Measurements from ENCODE around the gene ERI3. TPM values are rescaled to one million over a fixed set of nuclear protein-coding genes. Genes with fewer than 3 reads are reported as not detected.

The ERI3 gene
- total RNA-seq, 1 donor from 2014 or later = 58.3 TPM

DNA sequence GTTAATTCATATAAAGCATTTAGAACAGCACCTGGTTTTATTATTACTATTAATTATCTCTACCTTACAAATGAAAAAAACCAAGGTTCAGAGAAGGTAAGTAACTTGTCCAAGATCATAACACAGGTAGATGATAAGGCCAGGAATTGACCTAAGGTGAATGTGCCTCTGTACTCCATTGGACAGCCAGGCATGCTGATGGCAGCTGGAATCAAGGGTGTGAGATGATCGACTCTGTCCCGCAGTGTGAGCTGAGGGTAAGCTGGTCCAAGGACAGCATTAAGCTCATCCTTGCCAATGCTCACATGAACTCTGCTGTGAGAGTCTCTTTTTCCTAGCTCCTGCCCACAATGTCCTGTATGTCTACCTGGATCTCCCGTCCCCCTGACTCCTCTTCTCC, 83.4 kb downstream of the ERI3 start:
- no peak overlapping the region for H3K9ac ChIP-seq (ENCODE audit: low read length)
- no peak overlapping the region for H3K27ac ChIP-seq (ENCODE audit: low read depth, low read length)
- H2AFZ ChIP-seq (ENCODE audit: low read depth, low read length) = no peak overlapping the region
- no peaks in the 10 kb centered on the region for H3K36me3 ChIP-seq (ENCODE audit: insufficient read depth, low read length)
- Mint-ChIP-seq H3K27ac (ENCODE audit: unreplicated experiment) (no peak overlapping the region), H3K4me3 (ENCODE audit: unreplicated experiment) (no peak overlapping the region), H3K36me3 (ENCODE audit: low read depth, unreplicated experiment) (peaks cover 25% of the 10 kb centered on the region), H3K4me1 (ENCODE audit: low read depth, unreplicated experiment) (no peaks in the 10 kb centered on the region), H3K27me3 (ENCODE audit: low read depth, unreplicated experiment) (no peaks in the 10 kb centered on the region), H3K9me3 (ENCODE audit: unreplicated experiment) (no peaks in the 10 kb centered on the region)
- peaks cover 83% of the 10 kb centered on the region for H4K20me1 ChIP-seq (ENCODE audit: insufficient read depth, low read length)
- no peaks in the 10 kb centered on the region for H3K79me2 ChIP-seq (ENCODE audit: insufficient read depth, low read length)
- DNase-seq (ENCODE audit: low read depth) = no peak
- TF ChIP-seq, protein P1, sequence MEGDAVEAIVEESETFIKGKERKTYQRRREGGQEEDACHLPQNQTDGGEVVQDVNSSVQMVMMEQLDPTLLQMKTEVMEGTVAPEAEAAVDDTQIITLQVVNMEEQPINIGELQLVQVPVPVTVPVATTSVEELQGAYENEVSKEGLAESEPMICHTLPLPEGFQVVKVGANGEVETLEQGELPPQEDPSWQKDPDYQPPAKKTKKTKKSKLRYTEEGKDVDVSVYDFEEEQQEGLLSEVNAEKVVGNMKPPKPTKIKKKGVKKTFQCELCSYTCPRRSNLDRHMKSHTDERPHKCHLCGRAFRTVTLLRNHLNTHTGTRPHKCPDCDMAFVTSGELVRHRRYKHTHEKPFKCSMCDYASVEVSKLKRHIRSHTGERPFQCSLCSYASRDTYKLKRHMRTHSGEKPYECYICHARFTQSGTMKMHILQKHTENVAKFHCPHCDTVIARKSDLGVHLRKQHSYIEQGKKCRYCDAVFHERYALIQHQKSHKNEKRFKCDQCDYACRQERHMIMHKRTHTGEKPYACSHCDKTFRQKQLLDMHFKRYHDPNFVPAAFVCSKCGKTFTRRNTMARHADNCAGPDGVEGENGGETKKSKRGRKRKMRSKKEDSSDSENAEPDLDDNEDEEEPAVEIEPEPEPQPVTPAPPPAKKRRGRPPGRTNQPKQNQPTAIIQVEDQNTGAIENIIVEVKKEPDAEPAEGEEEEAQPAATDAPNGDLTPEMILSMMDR (IDR thresholded peaks at IDR 0.05; ENCODE audit: insufficient read depth, low read depth, low read length) = no peak
- no peak for TF ChIP-seq EZH2 (IDR thresholded peaks at IDR 0.05; ENCODE audit: insufficient read depth, low read length)
- peaks cover 3% of the 10 kb centered on the region for H3K4me1 ChIP-seq (ENCODE audit: insufficient read depth, low read length)
- no peaks in the 10 kb centered on the region for H3K9me3 ChIP-seq (ENCODE audit: insufficient read depth, low read depth, low read length)
- no peak overlapping the region for H3K4me2 ChIP-seq (ENCODE audit: low read length)
- no peaks in the 10 kb centered on the region for H3K27me3 ChIP-seq (ENCODE audit: insufficient read depth, low read length)
- FAIRE-seq = no peak
- H3K4me3 ChIP-seq (ENCODE audit: insufficient read depth, low read depth, low read length) = no peak overlapping the region

DNA sequence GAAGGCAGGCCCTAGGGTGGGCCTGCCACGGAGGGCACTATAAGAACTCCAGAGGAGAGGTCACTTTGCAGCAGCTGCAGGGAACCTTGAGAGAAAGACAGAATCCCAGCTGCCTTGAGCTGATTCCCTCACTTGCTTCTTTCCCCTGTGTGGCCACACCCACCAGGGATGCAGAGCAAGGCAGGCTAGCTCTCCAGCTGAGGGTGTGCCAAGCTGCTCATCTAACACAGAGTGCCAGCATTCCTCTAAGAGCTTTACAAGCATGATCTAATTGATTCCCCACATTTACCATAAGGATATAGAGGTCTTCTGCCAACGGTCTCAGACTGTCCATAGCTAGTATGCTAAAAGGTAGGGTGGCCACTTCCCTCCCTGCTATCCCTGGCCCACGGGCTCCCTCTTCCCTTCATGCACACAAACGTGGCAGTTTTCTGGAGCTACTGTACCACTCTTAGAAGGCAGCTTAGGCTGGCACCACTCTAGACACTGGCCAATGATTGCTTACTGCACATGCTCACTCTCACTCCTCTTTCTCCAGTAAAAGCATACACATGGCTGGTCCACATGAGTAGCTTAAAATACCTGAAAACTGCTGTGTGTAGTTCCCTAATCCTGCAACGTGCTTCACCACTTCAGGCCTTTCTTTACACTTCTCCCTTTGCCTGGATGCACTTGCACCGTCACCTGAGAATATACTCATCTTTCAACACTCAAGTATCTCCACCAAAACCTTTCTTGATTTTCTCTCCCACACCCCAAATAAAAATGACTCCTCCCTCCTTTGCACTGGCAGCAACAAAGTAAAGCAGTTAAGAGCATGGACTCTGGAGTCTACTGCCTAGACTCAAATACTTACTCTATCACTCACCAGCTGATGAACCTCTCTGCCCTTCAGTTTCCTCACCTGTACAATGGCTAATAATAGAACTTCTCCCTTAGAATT, 84.1 kb downstream of the ERI3 start:
- TF ChIP-seq, protein P1 (IDR thresholded peaks at IDR 0.05; ENCODE audit: insufficient read depth, low read depth, low read length) = no peak
- TF ChIP-seq EZH2 (IDR thresholded peaks at IDR 0.05; ENCODE audit: insufficient read depth, low read length) = no peak
- no peak for DNase-seq (ENCODE audit: low read depth)

DNA sequence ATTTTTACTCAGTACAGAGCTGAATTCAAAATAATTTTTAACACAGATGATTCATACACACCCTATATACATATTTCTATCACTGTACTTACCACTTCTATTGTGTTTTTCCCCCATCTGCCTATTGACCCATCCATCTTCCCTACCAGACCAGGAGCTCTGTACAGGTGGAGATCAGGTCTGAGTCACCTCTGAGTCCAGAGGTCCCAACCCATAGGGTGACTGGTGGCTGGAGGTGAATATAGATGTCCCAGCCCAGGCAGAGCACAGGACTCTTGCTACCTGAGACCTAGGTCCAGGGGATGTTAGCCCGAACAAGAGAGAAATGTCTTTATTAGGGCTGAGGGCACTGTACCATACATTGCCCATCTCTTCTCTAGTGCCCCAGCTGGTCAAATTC, 87.0 kb downstream of the ERI3 start:
- no peaks in the 10 kb centered on the region for H3K79me2 ChIP-seq (ENCODE audit: insufficient read depth, low read length)
- no peak overlapping the region for H3K27ac Mint-ChIP-seq (ENCODE audit: unreplicated experiment)
- no peaks in the 10 kb centered on the region for H3K4me1 Mint-ChIP-seq (ENCODE audit: low read depth, unreplicated experiment)
- no peak overlapping the region for H3K27ac ChIP-seq (ENCODE audit: low read depth, low read length)
- H3K9me3 Mint-ChIP-seq (ENCODE audit: unreplicated experiment) = no peaks in the 10 kb centered on the region
- H4K20me1 ChIP-seq (ENCODE audit: insufficient read depth, low read length) = peaks cover 61% of the 10 kb centered on the region
- no peak overlapping the region for H3K4me2 ChIP-seq (ENCODE audit: low read length)
- no peaks in the 10 kb centered on the region for H3K27me3 ChIP-seq (ENCODE audit: insufficient read depth, low read length)
- DNase-seq (ENCODE audit: low read depth) = no peak
- no peak overlapping the region for H3K9ac ChIP-seq (ENCODE audit: low read length)
- H3K36me3 Mint-ChIP-seq (ENCODE audit: low read depth, unreplicated experiment) = peaks cover 33% of the 10 kb centered on the region
- H2AFZ ChIP-seq (ENCODE audit: low read depth, low read length) = no peak overlapping the region
- no peak overlapping the region for H3K4me3 ChIP-seq (ENCODE audit: insufficient read depth, low read depth, low read length)
- TF ChIP-seq, protein P1 (IDR thresholded peaks at IDR 0.05; ENCODE audit: insufficient read depth, low read depth, low read length) = no peak
- TF ChIP-seq EZH2 (IDR thresholded peaks at IDR 0.05; ENCODE audit: insufficient read depth, low read length) = no peak
- H3K36me3 ChIP-seq (ENCODE audit: insufficient read depth, low read length) = no peaks in the 10 kb centered on the region
- no peak for FAIRE-seq
- no peaks in the 10 kb centered on the region for H3K9me3 ChIP-seq (ENCODE audit: insufficient read depth, low read depth, low read length)
- H3K4me3 Mint-ChIP-seq (ENCODE audit: unreplicated experiment) = no peak overlapping the region
- H3K4me1 ChIP-seq (ENCODE audit: insufficient read depth, low read length) = no peaks in the 10 kb centered on the region
- no peaks in the 10 kb centered on the region for H3K27me3 Mint-ChIP-seq (ENCODE audit: low read depth, unreplicated experiment)

More for the DNA sequence above, 84.1 kb downstream of the ERI3 start:
- Mint-ChIP-seq H3K27me3 (ENCODE audit: low read depth, unreplicated experiment) (no peaks in the 10 kb centered on the region), H3K4me1 (ENCODE audit: low read depth, unreplicated experiment) (no peaks in the 10 kb centered on the region), H3K27ac (ENCODE audit: unreplicated experiment) (no peak overlapping the region), H3K36me3 (ENCODE audit: low read depth, unreplicated experiment) (peaks cover 26% of the 10 kb centered on the region), H3K4me3 (ENCODE audit: unreplicated experiment) (no peak overlapping the region), H3K9me3 (ENCODE audit: unreplicated experiment) (no peaks in the 10 kb centered on the region)
- Histone ChIP-seq H3K27ac (ENCODE audit: low read depth, low read length) (no peak overlapping the region), H3K4me3 (ENCODE audit: insufficient read depth, low read depth, low read length) (no peak overlapping the region), H3K36me3 (ENCODE audit: insufficient read depth, low read length) (no peaks in the 10 kb centered on the region), H4K20me1 (ENCODE audit: insufficient read depth, low read length) (peaks cover 76% of the 10 kb centered on the region), H2AFZ (ENCODE audit: low read depth, low read length) (no peak overlapping the region), H3K4me2 (ENCODE audit: low read length) (no peak overlapping the region), H3K9ac (ENCODE audit: low read length) (no peak overlapping the region), H3K27me3 (ENCODE audit: insufficient read depth, low read length) (no peaks in the 10 kb centered on the region), H3K79me2 (ENCODE audit: insufficient read depth, low read length) (no peaks in the 10 kb centered on the region), H3K4me1 (ENCODE audit: insufficient read depth, low read length) (peaks cover 2% of the 10 kb centered on the region), H3K9me3 (ENCODE audit: insufficient read depth, low read depth, low read length) (no peaks in the 10 kb centered on the region)
- FAIRE-seq = no peak
